ENCODE measurements around the gene MCM6.
A peak's percentile ranks its signal among the peaks of the same experiment; 100 is the strongest.

Gene MCM6

DNA sequence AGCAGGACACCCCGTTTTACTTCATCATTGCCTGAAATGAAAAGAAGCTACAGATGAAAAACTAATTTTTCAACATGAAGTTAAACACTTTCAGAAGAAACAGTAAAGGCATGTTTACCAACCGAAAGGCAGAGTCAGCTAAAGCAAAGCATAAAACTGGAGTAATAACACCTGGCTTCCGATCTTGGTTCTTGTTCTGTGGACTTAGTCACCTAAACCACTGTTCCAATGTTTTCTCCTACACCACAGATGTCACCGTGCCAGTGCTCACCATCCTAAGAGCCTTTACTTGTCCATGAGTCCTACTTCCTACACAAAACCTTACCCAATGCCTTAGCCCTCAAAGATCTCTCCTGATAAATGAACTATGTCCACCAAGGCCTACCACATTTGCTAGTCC, 13.5 kb downstream of the MCM6 start:
- DNase-seq: no peak

DNA sequence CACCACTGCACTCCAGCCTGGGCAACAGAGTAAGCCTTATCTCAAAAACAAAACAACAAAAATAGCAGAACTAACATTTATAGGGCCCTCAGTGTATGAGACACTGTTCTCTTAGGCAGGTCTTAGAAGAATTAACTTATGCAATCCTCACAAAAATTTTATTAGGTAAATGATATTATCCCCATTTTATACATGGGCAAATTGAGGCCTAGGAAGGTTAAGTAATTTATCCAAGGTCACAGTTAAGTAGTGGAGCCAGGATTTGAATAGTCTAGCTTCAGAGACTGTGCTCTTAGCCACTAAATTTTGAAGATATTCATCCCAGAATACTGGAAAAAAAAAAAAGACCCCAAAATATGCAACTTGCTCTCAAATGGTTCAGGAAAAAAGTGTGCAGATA, 22.8 kb downstream of the MCM6 start:
- DNase-seq: no peak

DNA sequence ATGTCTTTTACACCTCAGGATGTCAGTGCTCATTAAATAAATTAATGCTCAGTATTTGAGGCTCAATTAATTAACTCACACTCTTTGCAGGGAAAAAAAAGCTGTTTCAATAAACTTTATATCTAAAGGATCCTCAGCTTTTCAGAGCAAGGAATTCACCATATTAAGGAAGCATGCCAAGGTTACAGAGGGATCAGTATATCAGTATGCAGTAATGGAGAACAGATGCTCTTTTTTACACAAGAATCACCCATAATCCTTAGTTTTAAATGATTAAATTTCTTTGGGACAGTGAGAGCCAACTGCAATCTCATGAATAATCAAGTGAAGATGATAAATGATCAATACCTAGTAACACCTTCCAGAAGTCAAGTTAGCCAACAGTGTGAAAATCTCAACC, 24.4 kb downstream of the MCM6 start:
- DNase-seq: peak; percentile 22

- no peak for DNase-seq
Observed at GRCh38 chr2:135850892-135851668, 25.2 kb downstream of the MCM6 start.

DNA sequence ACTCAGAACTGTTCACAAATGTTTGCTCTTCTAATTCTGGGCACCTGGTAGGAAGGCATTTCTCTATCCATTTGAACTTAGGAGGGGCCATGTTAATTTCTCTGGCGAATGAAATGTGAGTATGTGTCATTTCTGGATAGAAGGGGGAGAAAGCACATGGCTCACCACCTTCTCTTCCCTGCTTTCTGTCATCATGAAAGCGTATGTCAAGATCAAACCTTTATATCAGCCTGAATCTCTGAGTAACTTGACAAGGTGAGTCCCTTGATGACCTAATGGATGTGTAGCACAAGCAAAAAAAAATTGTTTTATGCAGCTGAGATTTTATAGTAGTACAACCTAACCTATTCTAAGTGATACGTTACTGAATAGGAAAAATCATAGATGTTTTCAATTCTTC, 27.2 kb downstream of the MCM6 start:
- DNase-seq: no peak

GRCh38 chr2:135845997-135846396, 30.2 kb downstream of the MCM6 start:
- DNase-seq: no peak

GRCh38 chr2:135845257-135845656, 31.0 kb downstream of the MCM6 start:
- no peak for DNase-seq

DNA sequence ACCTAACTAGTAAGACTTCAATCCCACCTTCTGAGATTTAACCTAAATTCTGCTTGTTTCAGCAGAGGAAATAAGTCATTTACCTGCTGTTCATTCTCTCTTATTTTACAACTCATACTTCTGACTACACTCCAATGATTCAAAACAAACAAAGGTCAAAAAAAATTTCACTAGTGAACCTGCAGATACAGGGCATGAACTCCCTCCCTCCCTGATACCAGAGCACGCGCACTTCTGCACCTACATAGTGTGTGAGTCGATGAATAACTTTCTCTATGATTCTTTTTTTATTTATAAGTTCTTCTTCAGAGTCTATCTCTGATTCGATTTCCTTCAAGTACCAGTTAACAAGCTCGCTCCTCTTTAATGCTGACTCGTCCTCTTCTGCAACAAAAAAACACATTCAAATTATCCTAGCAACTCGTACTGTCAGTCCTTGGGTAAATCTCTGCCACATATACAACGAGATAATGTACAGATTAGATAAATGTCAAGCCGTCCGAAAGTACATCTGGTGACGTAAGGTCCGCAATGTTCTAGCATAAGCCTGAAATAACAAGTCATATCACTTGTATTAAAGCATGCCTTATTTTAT, 31.8 kb downstream of the MCM6 start:
- no peak for DNase-seq

- no peak for DNase-seq
Observed at GRCh38 chr2:135843671-135844070, 32.6 kb downstream of the MCM6 start.

GRCh38 chr2:135840601-135841000, 35.6 kb downstream of the MCM6 start:
- DNase-seq: no peak

DNA sequence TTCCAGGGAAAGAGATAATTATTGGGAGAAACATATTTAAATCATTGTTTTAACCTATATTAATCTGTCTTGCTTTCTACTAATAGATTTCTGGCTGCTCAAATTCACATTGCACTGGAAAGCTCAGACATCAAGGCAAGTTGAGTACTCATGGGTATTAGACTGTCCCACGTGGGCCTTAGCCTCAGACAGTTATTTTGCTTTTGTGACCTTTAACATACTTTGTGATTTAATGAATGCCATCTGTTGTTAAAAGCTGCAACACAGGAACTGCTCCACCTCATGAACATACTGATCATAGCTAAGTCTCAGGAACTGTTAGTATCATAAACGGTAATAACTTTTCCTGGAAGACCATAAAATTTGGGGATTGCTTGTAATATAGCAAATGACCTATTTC, 36.5 kb downstream of the MCM6 start:
- peak; percentile 89 for DNase-seq

GRCh38 chr2:135838502-135838901, 37.7 kb downstream of the MCM6 start:
- DNase-seq: no peak

DNA sequence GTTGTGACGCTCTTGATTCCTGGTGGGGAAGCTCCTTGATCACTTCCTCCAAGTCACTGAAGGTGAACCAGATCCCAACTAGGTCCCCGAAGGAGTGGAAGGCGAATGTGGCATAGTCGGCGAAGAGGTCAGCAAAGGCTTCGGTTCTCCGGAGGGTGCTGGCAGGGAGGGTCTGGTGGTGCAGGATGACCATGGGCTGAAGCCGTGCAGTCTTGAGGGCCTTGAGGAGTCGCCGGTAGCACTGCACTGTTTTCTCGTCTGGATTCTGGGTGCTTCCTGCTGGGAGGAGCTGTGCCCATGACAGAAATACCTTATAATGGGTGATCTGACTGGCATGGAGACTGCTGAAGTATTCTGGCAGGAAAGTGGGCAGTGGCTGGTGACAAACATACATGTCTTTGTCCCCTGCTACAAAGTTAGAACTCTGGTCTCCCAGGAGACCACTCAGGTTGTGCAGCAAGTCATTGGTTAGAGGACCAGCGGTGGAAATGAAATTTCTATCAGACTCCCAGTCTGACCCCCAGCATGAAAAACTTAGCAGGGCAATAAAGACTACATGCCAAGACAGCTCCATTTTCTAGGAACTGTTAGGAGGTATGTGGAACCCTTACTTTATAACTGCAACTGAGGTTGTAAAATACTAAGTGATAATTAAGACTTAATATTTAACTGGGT, 39.5 kb downstream of the MCM6 start, which contains the start of gene LCT:
Gene LCT, minus strand, starts transcription at position 589 of the 675 bp plus-strand sequence. Its CDS starts 15 bp downstream, at position 574.
- no peak for DNase-seq

DNA sequence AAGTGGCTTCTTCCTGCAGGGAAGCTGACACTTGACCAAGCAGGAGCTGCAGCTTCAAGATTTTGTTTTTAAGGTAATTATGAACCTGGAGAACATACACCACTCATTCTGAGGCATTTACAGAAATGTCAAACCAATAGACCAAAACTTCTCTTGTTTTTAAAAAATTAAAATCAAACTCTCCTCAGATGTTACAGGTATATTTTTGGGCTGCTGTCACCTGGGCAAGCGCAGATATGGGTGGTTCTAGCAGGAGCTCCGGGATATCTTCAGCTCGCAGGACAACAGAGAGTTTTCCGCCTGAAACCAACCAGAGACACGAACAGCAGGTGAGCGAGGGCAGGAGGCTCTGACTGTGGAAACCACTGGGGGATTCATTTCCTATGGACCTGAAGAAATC, 43.4 kb downstream of the MCM6 start:
- no peak for DNase-seq

DNA sequence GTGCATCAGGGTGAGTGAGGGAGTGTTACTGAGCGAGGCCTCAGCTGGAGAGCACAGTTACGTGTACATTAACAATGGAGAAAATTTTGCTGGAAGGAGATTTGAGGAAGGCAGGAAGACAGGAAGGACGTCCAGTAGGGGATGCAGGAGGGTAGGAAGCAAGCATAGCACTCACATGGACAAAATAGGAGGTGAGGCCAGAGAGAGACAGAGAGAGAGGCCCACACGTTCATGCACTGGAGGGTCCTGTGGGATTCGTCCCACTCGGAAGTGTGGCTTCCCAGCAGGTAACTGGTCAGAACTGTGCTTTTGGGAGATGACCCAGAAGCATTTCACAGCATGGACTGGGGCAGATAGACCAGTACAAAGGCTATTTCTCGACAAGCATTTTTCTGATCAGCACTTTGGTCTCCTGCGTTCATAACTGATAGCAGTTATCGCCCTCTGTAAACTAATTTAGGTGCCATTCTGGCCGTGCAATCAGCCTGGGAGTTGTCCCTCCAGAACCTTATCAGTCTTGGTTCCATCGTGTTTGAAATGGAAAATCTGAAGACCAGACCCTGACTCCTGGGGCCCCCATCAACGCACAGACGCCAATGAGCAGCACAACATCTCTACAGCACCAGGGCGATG, 44.9 kb downstream of the MCM6 start:
- no peak for DNase-seq

DNA sequence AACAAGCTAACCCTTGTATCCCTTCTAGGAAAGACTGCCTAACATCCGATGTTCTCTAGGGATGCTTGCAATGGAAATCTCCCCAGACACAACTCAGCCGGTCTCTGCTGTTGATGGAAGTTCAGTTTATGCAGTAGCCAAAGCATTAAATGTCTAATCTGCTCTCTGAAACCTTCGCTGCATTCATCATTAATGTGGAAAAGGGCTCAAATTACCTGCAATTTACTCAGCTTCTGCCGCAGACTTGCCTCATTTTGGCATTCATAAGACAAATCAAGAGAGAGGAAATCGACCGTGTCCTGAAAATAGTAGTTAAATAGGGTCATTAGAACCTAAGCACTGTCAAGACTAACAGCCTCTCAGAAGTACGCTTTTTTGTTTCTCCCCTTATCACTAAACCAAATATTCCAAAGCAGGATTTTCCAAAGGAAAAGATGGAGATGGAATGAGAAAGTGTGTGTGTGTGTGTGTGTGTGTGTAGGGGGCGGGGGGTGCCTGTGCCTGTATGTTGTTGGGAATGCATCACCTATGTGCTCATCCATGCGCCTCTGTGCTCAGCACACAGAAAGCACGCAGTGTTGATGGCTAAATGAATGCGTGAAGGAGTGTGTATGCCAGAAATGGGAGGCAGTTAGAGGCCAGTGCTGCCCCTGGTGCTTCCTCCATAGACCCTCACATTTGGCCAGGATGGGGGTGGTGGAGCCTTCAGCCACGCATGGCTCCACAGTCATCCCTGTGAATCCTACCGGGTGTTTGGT, 46.7 kb downstream of the MCM6 start:
- DNase-seq: no peak

GRCh38 chr2:135826544-135826943, 49.7 kb downstream of the MCM6 start:
- DNase-seq: no peak

- DNase-seq: no peak
Observed at GRCh38 chr2:135825550-135826176, 50.6 kb downstream of the MCM6 start.

GRCh38 chr2:135825131-135825530, 51.1 kb downstream of the MCM6 start:
- DNase-seq: no peak

DNA sequence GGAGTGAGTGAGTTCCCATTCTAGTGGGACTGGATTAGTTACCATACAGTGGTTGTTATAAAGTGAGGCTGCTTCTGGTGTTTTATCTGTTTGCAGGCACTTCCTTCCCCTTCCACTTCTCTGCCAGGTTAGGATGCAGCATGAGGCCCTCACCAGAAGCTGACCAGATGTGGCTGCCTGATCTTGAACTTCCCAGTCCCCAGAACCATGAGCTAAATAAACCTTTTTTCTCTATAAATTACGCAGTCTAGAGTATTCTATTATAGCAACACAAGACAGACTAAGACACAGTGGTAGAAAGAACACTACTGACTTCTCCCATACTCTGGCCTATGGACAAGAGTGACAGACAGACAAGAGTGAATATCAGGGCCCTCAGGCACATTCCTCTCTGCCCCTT, 53.4 kb downstream of the MCM6 start:
- DNase-seq: no peak

GRCh38 chr2:135821190-135821589, 55.1 kb downstream of the MCM6 start:
- no peak for DNase-seq

- peak; percentile 62 for DNase-seq
Observed at GRCh38 chr2:135820003-135820618, 56.1 kb downstream of the MCM6 start.

All from fibroblast of skin of abdomen (primary cell).